GM21360 (cell line): Measurements from ENCODE around the gene CACNG5.

Experiments used
- ATAC-seq: cut with Tn5 transposase; IDR thresholded peaks from one replicate; pipeline ENCODE4 v1.9.1; 2021; ENCODE audit warnings: mild to moderate bottlenecking, moderate library complexity; ENCODE audit not compliant: unreplicated experiment

Gene CACNG5

DNA sequence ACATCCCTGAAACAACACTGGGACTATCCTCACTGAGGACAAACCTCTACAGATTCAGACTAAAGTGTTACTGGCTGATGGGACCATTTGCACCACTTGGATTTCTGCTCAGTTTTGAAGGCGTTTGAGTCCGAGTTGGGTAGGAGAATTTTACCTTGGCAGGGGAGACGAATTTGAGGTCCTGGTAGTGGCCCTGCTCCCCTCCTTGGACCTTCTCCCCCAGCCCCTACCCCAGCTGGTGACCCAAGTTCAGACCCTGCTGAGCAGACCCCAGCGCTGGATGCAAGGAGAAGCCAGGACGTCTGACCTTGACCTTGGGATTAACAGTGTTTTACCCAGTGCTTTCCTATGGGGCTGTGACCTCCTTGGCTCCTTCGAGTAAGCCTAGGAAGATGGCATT is 13.6 kb downstream of the CACNG5 start:
- no peak for ATAC-seq

DNA sequence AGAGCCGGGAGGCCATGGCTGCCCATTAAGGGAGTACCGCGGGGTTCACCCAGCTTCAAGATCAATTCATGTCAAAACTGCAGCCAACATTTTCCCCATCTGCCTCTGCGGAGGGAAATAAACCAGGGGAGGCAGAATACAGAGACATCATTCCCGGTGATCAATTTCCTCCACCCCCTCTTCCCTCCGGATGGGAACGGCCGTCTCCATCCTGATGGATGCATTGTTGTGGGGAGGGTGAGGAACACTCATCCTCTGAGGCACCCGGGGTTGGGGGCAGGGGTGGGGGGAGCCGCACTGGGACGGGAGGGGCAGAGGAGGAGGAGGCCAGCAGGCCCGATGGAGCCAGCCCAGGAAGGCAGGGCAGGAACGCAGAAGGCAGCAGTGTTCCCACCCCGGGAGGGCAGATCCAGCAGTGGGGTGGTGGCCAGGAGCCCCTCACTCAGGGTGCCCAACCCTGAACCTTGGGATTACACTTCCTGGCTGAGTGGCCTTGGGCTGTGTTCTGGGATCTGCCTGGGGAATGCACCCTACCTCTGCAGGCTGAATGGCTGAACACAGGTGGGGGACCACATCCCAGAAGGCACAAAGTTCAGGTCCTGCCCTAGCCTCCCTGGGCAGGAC is 14.2 kb downstream of the CACNG5 start:
- ATAC-seq = no peak

DNA sequence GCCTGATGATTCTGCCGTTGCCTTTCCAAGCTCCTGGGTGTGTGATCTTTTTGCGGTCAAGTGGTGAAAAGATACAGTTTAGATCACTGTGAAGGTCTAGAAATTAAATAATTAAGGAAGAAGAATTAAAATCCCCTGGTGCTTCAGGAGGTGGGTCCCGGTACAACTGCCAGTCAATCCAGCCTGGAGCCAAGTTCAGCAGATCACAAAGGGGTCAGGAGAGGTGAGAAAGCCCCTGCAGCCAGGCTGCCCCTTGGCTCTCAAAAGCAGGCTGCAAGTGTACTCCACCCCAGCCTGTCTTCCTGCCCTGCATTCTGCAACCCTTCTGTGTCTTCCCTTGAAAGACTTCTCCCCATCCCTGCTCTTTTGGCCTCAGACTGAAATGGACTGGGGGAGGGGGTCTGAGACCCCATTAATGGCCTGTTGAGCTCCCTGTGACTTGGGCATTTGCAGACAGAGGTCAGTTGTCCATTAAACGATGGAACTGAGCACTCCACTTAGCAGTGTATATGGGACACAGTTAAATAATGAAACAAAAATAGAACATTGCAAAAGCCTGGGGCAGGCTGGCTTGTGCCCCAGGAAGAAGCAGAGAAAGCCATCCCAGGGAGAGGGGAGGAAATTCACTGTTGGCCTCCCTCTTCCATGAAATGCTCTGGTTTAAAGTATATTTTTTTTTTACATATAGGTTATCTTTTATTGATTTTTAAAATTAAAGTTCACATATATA is 15.1 kb downstream of the CACNG5 start:
- ATAC-seq = no peak

DNA sequence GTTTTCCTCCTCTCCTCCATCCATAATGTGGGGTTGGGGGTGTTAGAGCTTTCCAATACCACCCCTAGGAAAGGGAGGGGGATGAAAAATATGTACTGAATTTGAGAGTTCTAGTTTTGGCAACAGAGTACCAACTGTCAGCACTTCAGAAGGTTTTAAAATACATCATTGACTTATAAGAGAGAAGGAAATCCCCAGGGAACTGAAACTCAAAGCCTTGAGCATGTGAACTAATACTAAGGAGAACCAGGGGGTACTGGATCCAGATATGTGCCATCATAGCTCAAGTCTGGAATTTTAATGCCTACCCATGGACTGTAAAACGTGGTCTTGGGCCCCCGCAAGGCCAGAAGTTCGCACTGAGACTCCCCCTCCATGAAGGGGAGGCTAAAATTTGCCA is 15.8 kb downstream of the CACNG5 start:
- ATAC-seq = no peak

GRCh38 chr17:66855204-66855603 is 20.3 kb downstream of the CACNG5 start:
- no peak for ATAC-seq

DNA sequence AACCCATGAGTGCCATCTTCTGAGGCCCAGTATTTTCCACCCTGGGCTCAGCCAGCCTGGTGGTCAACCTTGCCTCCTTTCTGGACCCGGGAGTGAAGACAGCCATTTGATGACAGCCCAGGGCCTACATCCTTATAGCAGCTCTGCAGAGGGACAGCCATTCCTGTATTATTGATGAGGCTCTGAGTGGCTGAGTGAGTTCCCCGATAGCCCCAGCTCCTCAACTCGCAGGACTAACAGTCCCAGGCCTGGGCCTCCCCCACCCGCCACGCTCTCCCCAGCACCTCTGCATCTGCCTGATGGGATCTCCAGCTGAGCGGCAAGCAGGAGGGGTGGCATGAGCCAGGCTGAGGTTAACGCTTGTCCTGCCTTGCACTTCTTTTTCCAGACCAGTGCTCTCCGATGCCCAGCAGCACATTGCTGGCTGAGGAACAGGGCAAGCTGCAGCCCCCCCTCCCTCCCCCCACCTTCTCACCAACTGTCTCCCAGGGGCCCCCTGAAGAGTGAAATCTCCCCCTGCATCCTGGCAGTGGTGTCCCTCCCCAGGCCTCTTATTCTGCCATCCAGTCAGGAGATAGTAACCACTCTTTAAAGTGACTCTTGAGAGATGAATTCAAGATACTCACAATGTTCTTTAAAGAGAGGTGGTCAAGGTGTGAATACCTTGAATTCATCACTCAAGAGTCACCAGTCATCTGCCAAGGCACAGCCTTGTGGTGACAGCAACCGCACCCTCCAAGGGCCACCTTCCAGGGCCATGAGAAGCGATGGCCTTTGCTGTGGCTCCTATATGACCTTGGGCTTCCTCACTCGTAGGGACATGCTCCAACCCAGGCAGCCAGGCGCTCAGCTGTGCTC is 23.5 kb downstream of the CACNG5 start:
- no peak for ATAC-seq

DNA sequence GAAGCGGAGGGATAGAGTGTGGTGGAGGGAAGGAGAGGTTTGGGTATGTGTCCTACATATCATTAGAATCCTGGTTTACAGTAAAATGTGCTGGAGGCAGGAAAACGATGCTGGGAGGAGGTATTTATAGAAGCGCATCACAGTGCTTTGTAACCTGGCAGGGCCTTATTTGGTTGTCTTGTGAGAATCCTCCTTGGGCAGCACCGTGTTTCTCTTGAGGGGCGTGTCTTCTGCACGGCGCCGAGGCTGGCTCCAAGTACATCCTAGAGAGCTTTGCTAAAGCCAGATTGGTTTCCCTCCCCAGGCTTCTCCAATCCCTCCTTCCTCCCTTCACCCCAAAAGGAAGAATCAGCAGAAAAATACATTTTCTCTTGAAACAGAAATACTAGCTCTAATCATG is 24.4 kb downstream of the CACNG5 start:
- no peak for ATAC-seq

GRCh38 chr17:66860204-66860603 is 25.3 kb downstream of the CACNG5 start:
- no peak for ATAC-seq

DNA sequence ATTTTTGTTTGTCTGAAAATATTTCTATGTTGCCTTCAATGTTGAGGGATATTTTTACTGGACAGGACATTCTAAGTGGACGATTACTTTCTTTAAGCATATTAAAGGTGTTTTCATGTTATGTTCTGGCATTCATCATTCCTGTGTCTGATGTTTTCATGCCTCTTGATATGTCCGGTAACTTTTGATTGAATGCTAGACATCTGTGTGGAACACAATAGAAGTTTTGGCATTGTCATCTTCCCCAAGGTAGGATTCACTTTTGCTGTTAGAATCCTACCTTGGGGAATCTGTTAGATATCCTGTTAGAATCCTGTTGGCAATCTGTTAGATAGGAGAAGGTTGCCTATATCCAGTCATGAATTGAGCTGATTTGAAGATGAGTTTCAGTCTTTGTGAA is 28.9 kb downstream of the CACNG5 start:
- ATAC-seq = no peak

DNA sequence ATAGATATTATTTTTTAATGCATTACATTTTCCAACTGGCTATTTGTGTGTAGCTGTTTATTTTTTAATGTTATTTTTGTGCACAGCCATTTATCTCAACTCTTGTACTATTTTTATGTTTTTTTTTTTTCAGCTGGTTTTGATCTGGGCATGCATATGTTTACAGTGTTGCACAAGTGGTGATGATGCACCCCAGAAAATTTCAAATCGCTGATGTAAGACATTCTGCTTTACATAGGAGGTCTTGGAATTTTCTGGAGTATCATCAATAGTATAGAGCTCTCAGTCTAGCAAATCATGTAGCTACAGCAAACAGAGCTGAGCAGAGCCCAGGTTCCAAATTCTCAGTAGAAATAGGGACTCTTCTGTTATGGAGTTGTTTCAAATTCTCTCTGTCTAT is 30.2 kb downstream of the CACNG5 start:
- ATAC-seq = no peak

GRCh38 chr17:66873962-66874361 is 39.0 kb downstream of the CACNG5 start:
- no peak for ATAC-seq

DNA sequence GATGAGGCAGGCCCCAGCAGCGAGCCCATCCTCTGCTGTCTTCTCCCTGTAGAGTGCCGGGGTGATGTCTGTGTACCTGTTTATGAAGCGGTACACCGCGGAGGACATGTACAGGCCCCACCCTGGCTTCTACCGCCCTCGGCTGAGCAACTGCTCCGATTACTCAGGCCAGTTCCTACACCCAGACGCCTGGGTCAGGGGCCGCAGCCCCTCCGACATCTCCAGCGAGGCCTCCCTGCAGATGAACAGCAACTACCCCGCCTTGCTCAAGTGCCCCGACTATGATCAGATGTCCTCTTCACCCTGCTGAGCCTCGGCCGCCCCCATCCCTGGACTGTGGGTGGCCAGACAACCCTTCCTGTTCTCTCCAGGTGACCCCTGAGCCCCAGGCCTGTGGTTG is 50.0 kb downstream of the CACNG5 start:
- no peak for ATAC-seq

- no peak for ATAC-seq
Observed at GRCh38 chr17:66885417-66885816, 50.5 kb downstream of the CACNG5 start.

DNA sequence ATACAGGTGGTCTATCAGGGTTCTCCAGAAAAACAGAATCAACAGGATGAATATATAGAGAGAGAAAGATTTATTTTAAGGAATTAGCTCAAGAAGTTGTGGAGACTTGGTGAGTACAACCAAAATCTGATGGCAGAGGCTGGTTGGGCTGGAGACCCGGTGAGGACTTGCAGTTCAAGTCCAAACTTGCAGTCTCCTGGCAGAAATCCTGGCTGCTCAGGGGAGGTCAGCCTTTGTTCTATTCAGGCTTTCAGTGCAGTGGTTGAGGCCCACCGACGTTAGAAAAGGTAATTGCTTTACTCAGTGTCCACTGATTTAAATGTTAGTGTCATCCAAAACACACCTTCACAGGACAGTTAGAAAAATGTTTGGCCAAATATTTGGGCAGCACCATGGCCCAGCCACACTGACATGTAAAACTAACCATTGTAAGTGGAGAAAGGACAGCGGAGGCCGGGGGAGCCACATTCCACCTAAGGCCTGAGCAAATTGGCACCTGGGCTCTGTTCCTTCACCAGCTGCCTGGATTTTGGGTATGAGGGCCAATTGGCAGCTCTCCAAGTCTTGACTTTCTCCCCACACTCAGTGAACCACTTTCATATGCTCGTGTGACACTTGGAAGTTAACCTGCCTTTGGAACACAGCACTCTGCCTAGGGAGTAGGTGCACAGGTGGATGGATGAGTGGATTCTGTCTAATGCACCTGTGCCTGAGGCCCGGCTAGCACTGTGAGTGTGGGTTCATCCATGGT is 54.7 kb downstream of the CACNG5 start:
- ATAC-seq = no peak

- no peak for ATAC-seq
Observed at GRCh38 chr17:66892246-66892645, 57.3 kb downstream of the CACNG5 start.

GRCh38 chr17:66893382-66893781 is 58.5 kb downstream of the CACNG5 start:
- ATAC-seq = no peak

GRCh38 chr17:66893863-66894262 is 58.9 kb downstream of the CACNG5 start:
- ATAC-seq = no peak

- ATAC-seq = no peak
Observed at GRCh38 chr17:66897141-66897540, 62.2 kb downstream of the CACNG5 start.

- no peak for ATAC-seq
Observed at GRCh38 chr17:66898536-66898935, 63.6 kb downstream of the CACNG5 start.

DNA sequence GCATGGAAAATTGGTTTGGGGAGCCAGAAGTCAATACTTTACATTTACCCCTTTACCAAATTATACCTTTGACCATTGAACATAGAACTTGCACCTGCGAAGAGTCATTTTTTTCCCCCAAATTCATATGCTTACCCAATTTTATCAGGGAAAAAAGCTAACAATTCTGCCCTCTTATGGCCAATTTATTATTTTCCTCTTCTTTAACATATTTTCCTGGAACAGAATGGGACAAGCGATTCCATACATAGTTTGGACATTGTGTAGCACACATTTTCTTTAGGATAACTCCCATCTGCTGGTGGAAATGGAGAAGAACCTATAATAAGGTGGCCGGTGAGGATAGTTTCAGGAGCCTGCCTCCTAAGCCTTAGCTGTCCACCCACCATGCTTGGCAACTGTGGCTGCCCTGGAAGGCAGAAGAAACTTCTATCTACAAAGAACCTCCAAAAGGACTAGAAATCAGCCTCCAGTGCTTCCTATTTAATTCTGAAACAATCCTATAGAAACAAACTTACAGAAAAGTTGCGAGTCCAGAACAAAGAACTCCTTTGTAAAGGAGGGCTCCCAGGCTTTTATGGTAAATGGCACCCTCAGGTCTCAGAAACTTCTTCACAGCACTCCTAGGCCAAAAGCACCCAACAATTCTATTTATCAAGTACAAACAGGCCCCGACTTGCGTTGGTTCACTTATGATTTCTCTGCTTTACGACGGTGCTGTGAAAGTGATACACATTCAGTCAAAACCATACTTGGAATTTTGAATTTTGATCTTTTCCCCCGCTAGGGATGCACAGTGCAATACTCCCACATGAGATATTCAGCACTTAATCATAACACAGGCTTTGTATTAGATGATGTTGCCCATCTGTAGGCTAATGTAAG is 65.5 kb downstream of the CACNG5 start:
- no peak for ATAC-seq
